Skeletal muscle tissue (tissue), 4 donors: Measurements from ENCODE around the gene MTA3. TPM values are rescaled to one million over a fixed set of nuclear protein-coding genes. Genes with fewer than 3 reads are reported as not detected.
A peak's percentile ranks its signal among the peaks of the same experiment; 100 is the strongest.

Experiments
- H3K27ac ChIP-seq: one replicate; pipeline ENCODE4 v1.7.0; 2013; ENCODE audit warnings: mild to moderate bottlenecking, low read depth, low read length, inconsistent platforms
- H3K27me3 ChIP-seq, 3 donors: one replicate each; pipeline ENCODE4 v1.7.0; 2013; ENCODE audit warnings: low read length in 3 of 3; ENCODE audit not compliant: control insufficient read depth in 3 of 3, insufficient read depth in 3 of 3
- H3K36me3 ChIP-seq, 3 donors: one replicate each; pipeline ENCODE4 v1.7.0; 2013; ENCODE audit warnings: low read length in 3 of 3; ENCODE audit not compliant: control insufficient read depth in 3 of 3, insufficient read depth in 3 of 3
- H3K4me1 ChIP-seq, 3 donors: one replicate each; pipeline ENCODE4 v1.7.0; 2013; ENCODE audit warnings: low read length in 3 of 3, mild to moderate bottlenecking in 3 of 3; ENCODE audit not compliant: control insufficient read depth in 3 of 3, insufficient read depth in 3 of 3
- H3K4me3 ChIP-seq, 3 donors: one replicate each; pipeline ENCODE4 v1.7.0; 2013; ENCODE audit warnings: low read length in 3 of 3
- H3K9ac ChIP-seq, 3 donors: one replicate each; pipeline ENCODE4 v1.7.0; 2013; ENCODE audit warnings: low read length in 3 of 3, mild to moderate bottlenecking in 3 of 3, moderate library complexity in 2 of 3, low read depth in 1 of 3
- H3K9me3 ChIP-seq, 3 donors: one replicate each; pipeline ENCODE4 v1.7.0; 2013; ENCODE audit warnings: low read length in 3 of 3; ENCODE audit not compliant: control insufficient read depth in 3 of 3
- total RNA-seq: library from RNA; depleted of rRNA; stranded (reverse); fragments of >200 nt; gene quantifications from one replicate; pipeline ENCODE4 v1.2.3, GENCODE V29; 2014
- donor health status: Osteomylitis.

MTA3 gene
- total RNA-seq, 1 donor from 2014 or later, result 26.6 TPM

DNA sequence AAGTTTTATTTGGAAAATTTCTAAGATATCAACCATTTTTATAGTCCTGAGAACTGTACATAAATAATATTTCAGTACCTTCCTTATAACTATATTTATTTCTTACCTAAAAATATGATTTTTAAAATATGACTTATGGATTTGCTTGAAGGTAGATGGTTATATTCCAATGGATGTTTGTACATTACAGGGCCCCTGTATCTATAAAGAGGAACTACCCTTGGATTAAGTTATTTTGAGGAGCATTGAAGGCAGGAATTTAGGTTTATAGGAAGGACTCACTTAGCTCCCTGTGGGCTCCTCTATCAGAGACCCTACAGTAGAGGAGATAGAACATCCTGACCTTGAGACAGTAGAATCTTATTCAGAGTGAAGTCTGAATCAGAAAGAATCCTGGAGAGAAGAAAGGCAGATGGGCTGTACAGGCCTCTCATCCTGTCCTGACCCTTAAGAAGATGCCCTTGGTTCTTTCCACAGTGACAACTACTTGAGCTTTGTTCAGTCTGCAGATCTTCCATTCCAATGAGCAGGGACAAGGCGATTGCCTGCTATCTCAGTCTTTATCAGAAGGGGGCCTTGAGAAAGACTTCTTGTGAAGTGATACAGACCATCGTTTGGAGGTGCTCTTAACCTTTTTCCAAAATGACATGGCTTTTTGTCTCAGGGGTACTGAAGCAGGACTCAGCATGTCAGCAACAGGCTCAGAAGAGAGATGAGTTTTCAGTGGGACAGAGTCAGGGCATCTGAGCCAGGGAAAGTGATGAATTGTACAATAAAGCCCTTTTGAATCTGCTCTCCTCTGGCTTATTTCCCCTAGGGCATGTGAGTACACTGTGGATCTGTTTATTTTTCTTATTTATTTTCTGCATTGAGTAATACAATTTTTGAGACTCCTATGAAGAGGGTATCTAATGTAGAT lies 174.6 kb downstream of the MTA3 start:
- Histone ChIP-seq H3K36me3 (peaks cover 0 to 6% (median 0%) of the 10 kb centered on the region in 3 donors), H3K27me3 (no peaks in the 10 kb centered on the region), H3K27ac (no peak overlapping the region), H3K9me3 (no peaks in the 10 kb centered on the region), H3K9ac (no peak overlapping the region), H3K4me1 (no peaks in the 10 kb centered on the region), H3K4me3 (no peak overlapping the region)

DNA sequence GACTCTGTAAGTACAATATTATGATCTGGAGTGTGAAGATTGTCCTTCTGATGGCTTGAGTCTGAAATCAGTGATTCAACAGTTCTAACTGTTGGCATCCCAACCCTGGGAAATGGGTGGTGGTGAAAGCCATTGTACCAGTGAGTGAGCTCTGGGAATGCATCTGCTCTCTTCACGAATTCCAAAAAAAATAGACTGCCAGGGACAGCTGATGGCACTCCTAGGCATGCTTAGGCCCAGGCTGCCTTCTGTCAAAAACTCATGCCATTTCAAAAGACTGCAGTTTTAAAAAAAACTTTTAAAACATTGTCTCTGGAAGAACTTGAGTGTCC lies 175.2 kb downstream of the MTA3 start:
- H3K9me3 ChIP-seq, result no peaks in the 10 kb centered on the region
- H3K9ac ChIP-seq, result no peak overlapping the region
- H3K27me3 ChIP-seq, result no peaks in the 10 kb centered on the region
- peaks cover 0 to 6% (median 0%) of the 10 kb centered on the region in 3 donors for H3K36me3 ChIP-seq
- H3K27ac ChIP-seq, result no peak overlapping the region
- no peak overlapping the region for H3K4me3 ChIP-seq
- H3K4me1 ChIP-seq, result no peaks in the 10 kb centered on the region

GRCh38 chr2:42744545-42745082 lies 176.2 kb downstream of the MTA3 start:
- no peak overlapping the region for H3K27ac ChIP-seq
- H3K4me1 ChIP-seq, result no peaks in the 10 kb centered on the region
- H3K9ac ChIP-seq, result no peak overlapping the region
- no peaks in the 10 kb centered on the region for H3K9me3 ChIP-seq
- H3K36me3 ChIP-seq, result peaks cover 0 to 6% (median 0%) of the 10 kb centered on the region in 3 donors
- H3K27me3 ChIP-seq, result no peaks in the 10 kb centered on the region
- H3K4me3 ChIP-seq, result no peak overlapping the region

GRCh38 chr2:42747422-42747821 lies 179.0 kb downstream of the MTA3 start:
- no peaks in the 10 kb centered on the region for H3K9me3 ChIP-seq
- peaks cover 0 to 5% (median 0%) of the 10 kb centered on the region in 3 donors for H3K4me1 ChIP-seq
- H3K27ac ChIP-seq, result no peak overlapping the region
- peaks cover 0 to 6% (median 0%) of the 10 kb centered on the region in 3 donors for H3K36me3 ChIP-seq
- H3K27me3 ChIP-seq, result no peaks in the 10 kb centered on the region
- H3K4me3 ChIP-seq, result no peak overlapping the region
- no peak overlapping the region for H3K9ac ChIP-seq

- Histone ChIP-seq H3K9ac (no peak overlapping the region), H3K9me3 (no peaks in the 10 kb centered on the region), H3K4me1 (peaks cover 11 to 17% (median 13%) of the 10 kb centered on the region in 3 donors), H3K27me3 (no peaks in the 10 kb centered on the region), H3K36me3 (peaks cover 0 to 7% (median 0%) of the 10 kb centered on the region in 3 donors), H3K27ac (no peak overlapping the region), H3K4me3 (no peak overlapping the region)
Measured at GRCh38 chr2:42748840-42749239, 180.4 kb downstream of the MTA3 start.

DNA sequence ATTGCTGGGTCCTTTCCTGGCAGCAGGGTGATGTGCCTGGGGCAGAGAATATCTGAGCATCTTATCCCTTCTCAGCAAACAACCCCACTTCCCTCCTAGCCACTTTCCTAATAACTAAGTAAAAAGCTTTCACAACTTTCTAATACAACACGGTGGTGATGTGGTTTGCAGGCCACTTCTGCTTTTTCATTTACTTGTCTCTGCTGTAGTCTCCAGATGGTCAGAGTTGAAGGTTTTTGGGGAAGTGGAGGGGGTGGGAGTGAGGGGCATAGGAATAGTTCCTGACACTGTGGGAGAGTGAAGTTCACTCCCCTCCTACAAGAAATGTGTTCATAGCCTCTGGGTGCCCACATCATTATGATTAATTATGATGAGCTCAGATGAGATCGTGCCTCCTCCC lies 183.9 kb downstream of the MTA3 start:
- H3K27me3 ChIP-seq, result no peaks in the 10 kb centered on the region
- no peak overlapping the region for H3K27ac ChIP-seq
- H3K9me3 ChIP-seq, result no peaks in the 10 kb centered on the region
- no peak overlapping the region for H3K4me3 ChIP-seq
- no peak overlapping the region for H3K9ac ChIP-seq
- peaks cover 33 to 42% (median 36%) of the 10 kb centered on the region in 3 donors for H3K4me1 ChIP-seq
- H3K36me3 ChIP-seq, result peaks cover 0 to 5% (median 0%) of the 10 kb centered on the region in 3 donors

GRCh38 chr2:42752816-42753813 lies 184.7 kb downstream of the MTA3 start:
- Histone ChIP-seq H3K27ac (peak overlapping the region; percentile 88), H3K4me3 (peak overlapping the region; percentile 38 to 65 (median 62)), H3K36me3 (peaks cover 0 to 4% (median 0%) of the 10 kb centered on the region in 3 donors), H3K9ac (peak overlapping the region; percentile 70 to 87 (median 83)), H3K4me1 (peaks cover 33 to 42% (median 36%) of the 10 kb centered on the region in 3 donors), H3K9me3 (no peaks in the 10 kb centered on the region), H3K27me3 (no peaks in the 10 kb centered on the region)

DNA sequence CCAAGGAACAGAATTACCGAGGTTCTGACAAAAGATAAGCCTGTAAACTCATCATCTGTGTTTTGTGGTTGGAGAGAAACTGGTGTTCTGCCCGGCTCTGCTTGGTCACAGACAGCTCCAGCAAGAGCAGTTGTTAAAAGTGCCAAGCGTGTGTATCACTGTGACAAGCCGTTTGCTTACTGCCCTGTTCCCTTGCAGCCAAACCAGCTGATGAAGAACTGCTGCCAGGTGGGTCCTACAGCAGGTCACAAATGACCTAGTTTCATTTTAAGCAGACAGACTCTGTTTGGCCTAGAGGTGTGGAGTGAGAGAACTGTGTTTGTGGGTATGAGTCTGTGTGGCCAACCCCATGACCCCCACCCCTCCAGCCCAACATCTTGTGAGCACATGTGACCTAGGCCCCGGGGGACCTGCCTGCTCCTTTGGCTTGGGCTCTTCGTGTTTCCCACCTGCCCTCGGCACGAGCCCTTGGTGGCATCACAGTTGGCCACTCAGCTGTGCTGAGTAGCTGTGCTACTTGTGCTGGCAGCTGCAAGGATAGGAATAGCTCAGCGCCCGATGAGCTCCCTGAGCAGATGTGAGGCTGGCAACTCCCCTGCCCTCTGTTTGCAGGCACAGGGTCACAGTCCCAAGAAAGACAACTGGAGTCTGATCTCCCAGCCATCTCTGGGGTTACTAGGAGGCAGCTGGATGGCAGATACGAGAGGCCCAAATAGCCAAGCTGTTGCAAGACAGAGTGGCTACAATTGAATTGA lies 185.8 kb downstream of the MTA3 start:
- Histone ChIP-seq H3K4me3 (peak overlapping the region; percentile 38 to 65 (median 62)), H3K36me3 (peaks cover 0 to 4% (median 0%) of the 10 kb centered on the region in 3 donors), H3K27me3 (no peaks in the 10 kb centered on the region), H3K9me3 (no peaks in the 10 kb centered on the region), H3K9ac (peak overlapping the region; percentile 70 to 87 (median 83)), H3K4me1 (peaks cover 33 to 42% (median 36%) of the 10 kb centered on the region in 3 donors), H3K27ac (peak overlapping the region; percentile 88)

GRCh38 chr2:42754776-42755140 lies 186.3 kb downstream of the MTA3 start:
- peak overlapping the region; percentile 88 for H3K27ac ChIP-seq
- H3K36me3 ChIP-seq, result peaks cover 0 to 7% (median 0%) of the 10 kb centered on the region in 3 donors
- no peaks in the 10 kb centered on the region for H3K9me3 ChIP-seq
- H3K4me1 ChIP-seq, result peaks cover 33 to 42% (median 36%) of the 10 kb centered on the region in 3 donors
- H3K9ac ChIP-seq, result peak overlapping the region; percentile 35 to 62 (median 52)
- peak overlapping the region; percentile 27 to 62 (median 38) for H3K4me3 ChIP-seq
- H3K27me3 ChIP-seq, result no peaks in the 10 kb centered on the region
